ENCODE data around the gene SEMA5B. TPM values are rescaled to one million over a fixed set of nuclear protein-coding genes. Genes with fewer than 3 reads are reported as not detected.

The SEMA5B gene
- total RNA-seq, 3 donors from 2014 or later (not counting 1 experiment from before 2014, with no cell fraction given), result 0.23 TPM; not detected in 2

DNA sequence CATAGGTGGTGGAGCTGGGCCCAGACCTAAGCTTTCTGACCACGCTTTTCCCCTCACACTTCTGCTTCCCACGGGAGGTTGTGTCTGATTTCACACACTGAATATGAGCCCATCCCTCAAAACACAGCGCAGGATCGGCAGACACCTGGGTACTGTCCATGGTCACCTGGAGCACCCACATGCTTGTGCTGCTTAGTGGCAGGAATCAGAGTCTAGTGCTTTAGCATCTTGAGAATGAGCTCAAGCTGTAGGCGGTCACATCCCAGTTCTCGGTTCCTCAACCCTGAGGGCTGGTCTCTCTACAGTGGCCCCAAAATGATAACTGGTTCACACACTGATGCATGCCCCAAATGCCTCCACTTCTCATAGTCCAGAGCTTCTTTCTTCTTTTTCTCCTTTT lies 111.0 kb downstream of the SEMA5B start:
- no peaks in the 10 kb centered on the region for H3K9me3 Mint-ChIP-seq
- intact Hi-C loops (cut with micrococcal nuclease), result no loop called here
- Histone ChIP-seq H3K27me3 (ENCODE audit: control insufficient read depth, insufficient read depth, low read length) (peaks cover under 1% of the 10 kb centered on the region), H3K4me3 (ENCODE audit: low read length) (no peak overlapping the region), H3K9me3 (ENCODE audit: control insufficient read depth, insufficient read depth, low read length) (no peaks in the 10 kb centered on the region), H3K4me1 (ENCODE audit: control insufficient read depth, insufficient read depth, low read length) (peaks cover 3% of the 10 kb centered on the region), H3K27ac (ENCODE audit: low read length) (no peak overlapping the region), H3K36me3 (ENCODE audit: control insufficient read depth, insufficient read depth, low read length) (no peaks in the 10 kb centered on the region)
- DNase-seq (no peak), ATAC-seq (no peak)
- 68% methylated on average over 6 of the region's 6 CpGs for WGBS (ENCODE audit: insufficient coverage)
- no peak overlapping the region for H3K27ac Mint-ChIP-seq
- no peak overlapping the region for H3K4me3 Mint-ChIP-seq
- TF ChIP-seq, protein P1, sequence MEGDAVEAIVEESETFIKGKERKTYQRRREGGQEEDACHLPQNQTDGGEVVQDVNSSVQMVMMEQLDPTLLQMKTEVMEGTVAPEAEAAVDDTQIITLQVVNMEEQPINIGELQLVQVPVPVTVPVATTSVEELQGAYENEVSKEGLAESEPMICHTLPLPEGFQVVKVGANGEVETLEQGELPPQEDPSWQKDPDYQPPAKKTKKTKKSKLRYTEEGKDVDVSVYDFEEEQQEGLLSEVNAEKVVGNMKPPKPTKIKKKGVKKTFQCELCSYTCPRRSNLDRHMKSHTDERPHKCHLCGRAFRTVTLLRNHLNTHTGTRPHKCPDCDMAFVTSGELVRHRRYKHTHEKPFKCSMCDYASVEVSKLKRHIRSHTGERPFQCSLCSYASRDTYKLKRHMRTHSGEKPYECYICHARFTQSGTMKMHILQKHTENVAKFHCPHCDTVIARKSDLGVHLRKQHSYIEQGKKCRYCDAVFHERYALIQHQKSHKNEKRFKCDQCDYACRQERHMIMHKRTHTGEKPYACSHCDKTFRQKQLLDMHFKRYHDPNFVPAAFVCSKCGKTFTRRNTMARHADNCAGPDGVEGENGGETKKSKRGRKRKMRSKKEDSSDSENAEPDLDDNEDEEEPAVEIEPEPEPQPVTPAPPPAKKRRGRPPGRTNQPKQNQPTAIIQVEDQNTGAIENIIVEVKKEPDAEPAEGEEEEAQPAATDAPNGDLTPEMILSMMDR (IDR thresholded peaks at IDR 0.05), result no peak
- H3K36me3 Mint-ChIP-seq, result no peaks in the 10 kb centered on the region
- H3K27me3 Mint-ChIP-seq (ENCODE audit: low read depth in 2 of 2), result peaks cover 31 to 59% of the 10 kb centered on the region in 2 donors
- H3K4me1 Mint-ChIP-seq, result no peaks in the 10 kb centered on the region

DNA sequence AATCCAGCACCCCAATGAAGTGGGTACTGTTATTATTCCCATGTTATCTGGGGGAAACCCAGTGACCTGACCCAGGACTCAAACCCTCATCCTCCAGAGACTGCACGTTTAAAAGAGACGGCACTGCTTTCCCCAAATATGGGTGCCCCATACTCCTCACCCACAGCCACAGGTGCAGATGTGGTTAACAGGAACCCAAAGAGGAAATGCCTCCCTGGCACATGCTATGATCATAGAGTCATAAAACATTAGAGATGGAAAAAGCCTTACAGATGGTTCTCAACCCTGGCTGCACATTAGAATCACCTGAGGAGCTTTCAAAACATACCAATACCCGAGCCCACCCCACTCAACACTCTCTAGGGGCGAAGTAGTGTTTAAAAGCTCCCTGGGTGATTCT lies 111.5 kb downstream of the SEMA5B start:
- intact Hi-C loops (cut with micrococcal nuclease), result no loop called here
- H3K27me3 ChIP-seq (ENCODE audit: control insufficient read depth, insufficient read depth, low read length), result no peaks in the 10 kb centered on the region

DNA sequence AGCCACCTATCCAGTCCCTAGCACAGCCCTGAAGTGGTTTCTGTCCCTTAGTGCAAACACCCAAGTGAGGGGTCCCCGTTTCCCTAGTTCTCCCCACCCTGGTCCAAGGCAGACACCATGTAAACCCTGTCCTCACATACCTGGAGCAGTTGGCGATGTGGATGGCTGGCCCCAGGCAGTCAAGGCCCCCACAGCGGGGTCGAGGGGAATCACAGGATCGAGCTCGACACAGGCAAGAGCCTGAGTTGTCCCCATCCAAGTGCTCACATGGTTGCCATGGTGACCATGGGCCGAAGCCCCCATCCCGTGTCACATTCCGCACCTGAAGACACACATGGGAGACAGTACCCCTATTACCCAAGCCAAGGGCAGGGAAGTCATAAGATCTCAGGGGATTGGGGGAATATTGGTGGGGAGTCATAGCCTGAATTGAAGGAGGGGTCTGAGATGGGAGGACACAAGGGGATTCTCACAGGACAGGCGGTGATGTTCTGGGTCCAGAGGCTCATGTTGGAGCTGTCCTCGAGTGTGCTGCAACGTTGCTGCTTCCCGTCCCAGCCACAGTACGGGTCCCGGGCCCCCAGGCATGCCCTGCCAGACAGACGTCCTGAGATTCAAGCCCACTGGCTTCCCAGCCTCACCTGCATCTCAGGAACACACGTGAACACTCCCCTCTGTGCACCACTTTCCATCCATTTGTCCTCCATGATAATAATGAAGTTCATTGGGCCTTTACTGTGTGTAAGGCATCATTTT lies 112.1 kb downstream of the SEMA5B start:
- ATAC-seq, result no peak
- Mint-ChIP-seq H3K27me3 (ENCODE audit: low read depth in 2 of 2) (peaks cover 22 to 48% of the 10 kb centered on the region in 2 donors), H3K4me1 (no peaks in the 10 kb centered on the region), H3K4me3 (no peak overlapping the region), H3K9me3 (no peaks in the 10 kb centered on the region), H3K36me3 (no peaks in the 10 kb centered on the region), H3K27ac (no peak overlapping the region)
- Histone ChIP-seq H3K27me3 (ENCODE audit: control insufficient read depth, insufficient read depth, low read length) (no peaks in the 10 kb centered on the region), H3K27ac (ENCODE audit: low read length) (no peak overlapping the region), H3K36me3 (ENCODE audit: control insufficient read depth, insufficient read depth, low read length) (no peaks in the 10 kb centered on the region), H3K9me3 (ENCODE audit: control insufficient read depth, insufficient read depth, low read length) (no peaks in the 10 kb centered on the region), H3K4me3 (ENCODE audit: low read length) (no peak overlapping the region), H3K4me1 (ENCODE audit: control insufficient read depth, insufficient read depth, low read length) (peaks cover 3% of the 10 kb centered on the region)
- no peak for DNase-seq
- TF ChIP-seq, protein P1 (IDR thresholded peaks at IDR 0.05), result no peak
- intact Hi-C loops (cut with micrococcal nuclease), result no loop called here
- WGBS (ENCODE audit: insufficient coverage), result 87% methylated on average over 17 of the region's 17 CpGs

More for the DNA sequence above, 111.5 kb downstream of the SEMA5B start:
- peaks cover 26 to 54% of the 10 kb centered on the region in 2 donors for H3K27me3 Mint-ChIP-seq (ENCODE audit: low read depth in 2 of 2)
- peaks cover 3% of the 10 kb centered on the region for H3K4me1 ChIP-seq (ENCODE audit: control insufficient read depth, insufficient read depth, low read length)
- no peak overlapping the region for H3K27ac ChIP-seq (ENCODE audit: low read length)
- no peaks in the 10 kb centered on the region for H3K36me3 Mint-ChIP-seq
- no peak overlapping the region for H3K27ac Mint-ChIP-seq
- DNase-seq, result no peak
- TF ChIP-seq, protein P1 (IDR thresholded peaks at IDR 0.05), result no peak
- no peaks in the 10 kb centered on the region for H3K9me3 Mint-ChIP-seq
- H3K4me3 Mint-ChIP-seq, result no peak overlapping the region
- no peak overlapping the region for H3K4me3 ChIP-seq (ENCODE audit: low read length)
- 47% methylated on average over 4 of the region's 4 CpGs for WGBS (ENCODE audit: insufficient coverage)
- ATAC-seq, result no peak
- no peaks in the 10 kb centered on the region for H3K9me3 ChIP-seq (ENCODE audit: control insufficient read depth, insufficient read depth, low read length)
- no peaks in the 10 kb centered on the region for H3K36me3 ChIP-seq (ENCODE audit: control insufficient read depth, insufficient read depth, low read length)
- H3K4me1 Mint-ChIP-seq, result no peaks in the 10 kb centered on the region

All from natural killer cell (primary cell).